CD4-positive, alpha-beta T cell treated with Interleukin-15 for 1 hour (primary cell): ENCODE measurements around the gene TTC16.

Experiments used
- DNase-seq: peaks from one replicate; pipeline ENCODE4 v3.0.0-alpha.2; 2020

TTC16 gene, protein sequence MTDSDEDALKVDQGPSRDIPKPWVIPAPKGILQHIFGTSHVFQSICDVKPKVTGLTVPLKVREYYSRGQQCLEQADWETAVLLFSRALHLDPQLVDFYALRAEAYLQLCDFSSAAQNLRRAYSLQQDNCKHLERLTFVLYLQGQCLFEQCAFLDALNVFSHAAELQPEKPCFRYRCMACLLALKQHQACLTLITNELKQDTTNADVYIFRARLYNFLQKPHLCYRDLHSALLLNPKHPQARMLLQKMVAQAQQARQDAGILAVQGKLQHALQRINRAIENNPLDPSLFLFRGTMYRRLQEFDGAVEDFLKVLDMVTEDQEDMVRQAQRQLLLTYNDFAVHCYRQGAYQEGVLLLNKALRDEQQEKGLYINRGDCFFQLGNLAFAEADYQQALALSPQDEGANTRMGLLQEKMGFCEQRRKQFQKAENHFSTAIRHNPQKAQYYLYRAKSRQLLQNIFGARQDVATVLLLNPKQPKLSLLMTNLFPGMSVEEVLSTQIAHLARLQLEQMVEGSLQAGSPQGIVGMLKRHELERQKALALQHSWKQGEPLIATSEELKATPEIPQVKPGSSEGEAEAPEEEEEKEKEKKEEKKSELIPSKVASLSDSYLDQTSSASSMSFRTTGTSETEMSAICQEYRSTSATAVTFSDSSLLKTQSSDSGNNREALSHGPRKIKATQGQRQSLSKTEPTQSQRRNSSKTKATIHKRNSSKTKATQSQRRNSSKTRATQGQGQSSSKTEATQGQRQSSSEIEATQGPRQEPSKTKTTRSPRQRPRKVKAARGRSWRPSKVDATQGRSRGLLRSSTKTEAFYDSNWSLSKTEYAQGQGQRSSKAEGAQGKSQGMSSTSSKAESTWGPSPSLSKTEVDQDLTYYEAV

DNA sequence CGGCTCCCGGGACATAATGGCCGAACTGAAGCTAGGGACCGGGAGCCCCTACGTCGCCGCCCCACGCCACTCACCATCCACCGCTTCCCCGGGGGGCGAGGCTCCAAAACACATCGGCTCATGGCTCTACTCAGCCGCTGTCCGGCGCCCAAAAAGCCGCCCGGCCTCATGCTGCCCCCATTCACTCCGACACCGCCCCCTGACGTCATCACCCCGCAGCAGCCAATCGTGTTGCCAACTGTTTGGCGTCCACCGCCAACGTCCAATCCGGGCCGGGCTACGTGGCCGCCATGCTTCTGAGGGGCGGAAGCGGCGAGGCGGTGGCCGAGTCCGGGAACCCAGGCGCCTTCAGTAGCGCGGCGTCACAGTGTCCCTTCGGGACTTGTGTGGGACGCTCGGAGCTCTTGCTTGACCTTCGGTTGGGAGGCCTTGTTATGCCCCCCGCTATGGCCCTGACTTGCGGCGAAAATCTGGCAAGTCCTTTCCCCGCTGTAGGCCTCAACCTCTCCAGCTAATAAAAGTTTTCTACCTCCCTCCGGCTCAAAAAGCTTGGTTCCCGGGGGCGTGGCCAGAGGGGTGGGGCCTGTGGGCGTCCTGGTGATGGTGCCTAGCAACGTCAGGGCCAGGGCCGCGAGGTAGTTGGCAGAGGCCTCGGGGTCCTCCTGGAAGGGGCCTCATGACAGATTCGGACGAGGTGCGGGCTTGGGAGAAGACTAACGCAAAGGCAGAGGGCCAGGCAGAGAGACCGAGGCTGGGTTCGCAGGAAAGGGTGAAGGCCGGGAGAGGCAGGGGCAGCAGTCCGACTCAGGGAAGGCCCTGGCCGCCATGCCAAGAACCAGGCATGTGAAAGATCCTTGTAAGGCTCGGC, at the start of gene TTC16, which contains the start of gene PTRH1:
TSS of gene TTC16 (plus strand) at position 610 of the 868 bp plus-strand sequence. CDS start at position 677, 67 bp downstream.
TSS of gene PTRH1 (minus strand) at position 194 of the 868 bp plus-strand sequence. CDS start at position 170, 24 bp downstream.
- peak; percentile 94 for DNase-seq

DNA sequence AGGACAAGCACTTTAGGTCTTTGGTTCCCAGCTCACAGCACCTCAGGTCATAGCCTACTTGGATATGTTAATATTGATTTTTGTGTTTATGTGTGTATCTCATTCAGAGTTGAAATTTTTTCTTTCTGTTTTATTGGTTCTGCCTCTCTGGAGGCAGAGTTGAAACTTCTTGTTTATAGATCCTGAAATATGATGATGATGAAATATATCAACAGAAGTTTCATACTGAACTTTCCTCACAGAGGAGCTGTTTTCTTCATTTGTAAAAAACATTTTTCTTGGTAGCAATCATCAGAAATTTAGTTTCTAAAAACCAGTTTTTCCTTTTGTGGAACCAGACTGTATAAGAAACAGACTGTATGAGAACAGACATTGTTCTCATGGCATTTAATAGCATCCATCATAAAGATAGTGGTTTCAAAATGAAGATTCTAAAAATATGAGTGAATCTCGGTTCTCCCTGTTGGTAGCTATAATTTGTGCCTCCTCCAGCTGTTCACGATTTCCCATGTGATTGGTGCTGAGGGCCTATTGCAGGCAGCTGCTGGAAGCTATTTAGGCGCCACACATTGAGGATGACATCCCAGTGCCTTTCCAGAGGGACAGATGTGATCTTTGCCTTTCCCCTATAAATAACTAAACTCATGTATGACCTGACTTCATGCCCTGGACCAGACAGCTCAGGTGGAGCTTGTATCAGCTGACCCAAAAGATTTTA, 48.6 kb upstream of the TTC16 start:
- DNase-seq: no peak

DNA sequence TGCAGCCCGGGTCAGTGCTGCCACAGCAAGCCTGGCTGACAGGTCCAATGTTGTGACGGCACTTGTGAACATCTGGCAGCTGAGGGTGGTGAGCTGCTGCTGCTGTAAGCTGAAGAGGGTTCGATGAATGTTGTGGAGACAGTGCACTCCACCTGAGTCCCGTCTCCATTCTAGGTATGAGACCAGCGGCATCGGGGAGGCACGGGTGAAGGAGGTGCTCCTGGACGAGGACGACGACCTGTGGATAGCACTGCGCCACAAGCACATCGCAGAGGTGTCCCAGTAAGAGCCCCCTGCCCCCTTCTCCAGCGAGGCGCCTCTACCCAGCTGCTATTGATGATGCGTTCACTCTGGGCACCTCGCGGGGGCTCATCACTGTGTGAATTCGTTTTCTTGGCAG, 48.0 kb upstream of the TTC16 start:
- no peak for DNase-seq

DNA sequence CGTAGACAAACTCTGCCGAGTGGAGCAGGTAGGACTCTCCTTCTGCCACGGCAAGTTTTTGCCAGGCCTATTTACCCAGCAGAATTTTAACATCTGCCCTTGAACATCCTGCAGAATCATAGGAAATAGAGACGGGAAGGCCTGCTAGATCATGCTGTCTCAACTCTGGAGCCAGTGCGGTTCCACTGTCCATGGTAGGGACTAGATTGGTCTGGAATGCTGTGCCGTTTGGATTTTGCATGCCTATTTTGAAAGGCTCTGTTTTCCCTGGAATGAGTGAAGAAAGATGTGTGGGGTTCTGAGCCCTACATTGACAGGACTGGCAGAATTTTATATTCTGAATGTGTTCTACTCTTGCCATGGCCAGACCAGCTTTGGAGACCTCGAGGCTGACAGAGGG, 42.6 kb upstream of the TTC16 start:
- no peak for DNase-seq

DNA sequence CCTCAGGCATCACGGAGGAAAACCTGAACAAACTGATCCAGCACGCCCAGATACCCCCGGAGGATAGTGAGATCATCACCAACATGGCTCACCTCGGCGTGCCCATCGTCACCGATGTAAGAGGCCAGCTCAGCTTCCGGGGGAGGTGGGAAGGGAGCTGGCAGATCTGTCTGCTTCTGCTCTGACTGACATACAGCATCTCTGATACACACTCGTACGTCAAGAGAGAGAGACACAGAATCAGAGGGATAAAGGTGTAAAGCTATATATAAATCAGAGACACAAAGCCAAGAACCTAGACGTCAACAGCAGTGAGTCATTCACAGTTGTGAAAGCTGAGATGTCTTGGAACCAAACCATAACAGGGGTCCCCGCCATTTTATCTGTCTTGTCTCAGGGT, 39.2 kb upstream of the TTC16 start:
- DNase-seq: no peak

DNA sequence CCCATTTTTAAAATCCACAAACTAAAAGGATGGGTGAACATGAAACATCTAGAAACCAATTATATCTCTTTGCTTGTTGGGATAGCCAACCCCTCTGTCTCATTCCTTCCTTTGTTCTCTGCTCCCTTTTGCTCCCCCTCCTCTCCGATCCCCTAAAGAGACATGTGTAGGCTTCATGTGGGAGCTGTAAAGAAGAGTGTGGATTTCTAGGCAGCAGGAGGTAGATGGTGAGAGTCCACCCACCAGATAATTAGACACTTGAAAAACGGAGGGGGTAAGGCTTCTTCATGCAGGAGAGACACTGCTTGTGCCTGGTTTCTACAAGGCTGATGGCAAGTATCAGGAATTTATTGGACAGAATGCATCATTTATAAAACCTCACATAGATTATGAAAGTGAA, 36.4 kb upstream of the TTC16 start:
- DNase-seq: no peak

DNA sequence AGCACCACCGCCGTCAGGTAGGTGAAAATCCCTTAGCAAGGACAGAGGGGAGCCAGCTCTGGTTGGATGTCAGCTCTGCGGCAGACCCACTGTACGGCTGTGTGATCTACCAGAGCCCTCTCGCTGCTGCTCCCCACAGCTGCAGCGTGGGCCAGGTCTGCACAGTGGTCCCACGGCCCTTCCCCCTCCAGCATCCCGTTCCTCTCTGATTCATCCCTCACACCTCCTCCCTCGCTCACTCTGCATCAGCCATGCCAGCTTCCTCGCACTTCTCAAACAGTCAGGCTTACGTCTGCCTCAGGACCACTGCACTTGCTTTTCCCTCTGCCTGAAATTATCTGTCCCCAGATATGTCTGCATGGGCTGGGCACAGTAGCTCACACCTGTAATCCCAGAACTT, 35.7 kb upstream of the TTC16 start:
- DNase-seq: no peak

DNA sequence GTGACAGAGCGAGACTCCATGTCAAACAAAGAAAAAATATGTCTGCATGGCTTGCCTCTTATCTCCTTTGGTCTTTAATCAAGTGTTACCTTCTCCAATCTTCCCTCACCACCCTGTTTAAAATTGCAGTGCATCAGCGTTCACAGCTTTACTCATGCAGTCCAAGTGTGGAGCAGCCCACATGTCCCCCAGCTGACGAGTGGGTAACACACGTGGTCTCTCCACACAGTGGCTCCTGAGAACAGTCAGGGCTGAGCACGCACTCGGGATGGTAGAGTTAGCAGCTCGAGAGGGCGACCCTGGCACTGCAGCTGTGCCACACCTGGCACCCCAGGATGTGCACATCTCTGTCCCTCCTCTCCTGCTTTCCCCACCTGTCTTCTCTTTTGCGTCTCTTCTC, 35.0 kb upstream of the TTC16 start:
- DNase-seq: no peak

DNA sequence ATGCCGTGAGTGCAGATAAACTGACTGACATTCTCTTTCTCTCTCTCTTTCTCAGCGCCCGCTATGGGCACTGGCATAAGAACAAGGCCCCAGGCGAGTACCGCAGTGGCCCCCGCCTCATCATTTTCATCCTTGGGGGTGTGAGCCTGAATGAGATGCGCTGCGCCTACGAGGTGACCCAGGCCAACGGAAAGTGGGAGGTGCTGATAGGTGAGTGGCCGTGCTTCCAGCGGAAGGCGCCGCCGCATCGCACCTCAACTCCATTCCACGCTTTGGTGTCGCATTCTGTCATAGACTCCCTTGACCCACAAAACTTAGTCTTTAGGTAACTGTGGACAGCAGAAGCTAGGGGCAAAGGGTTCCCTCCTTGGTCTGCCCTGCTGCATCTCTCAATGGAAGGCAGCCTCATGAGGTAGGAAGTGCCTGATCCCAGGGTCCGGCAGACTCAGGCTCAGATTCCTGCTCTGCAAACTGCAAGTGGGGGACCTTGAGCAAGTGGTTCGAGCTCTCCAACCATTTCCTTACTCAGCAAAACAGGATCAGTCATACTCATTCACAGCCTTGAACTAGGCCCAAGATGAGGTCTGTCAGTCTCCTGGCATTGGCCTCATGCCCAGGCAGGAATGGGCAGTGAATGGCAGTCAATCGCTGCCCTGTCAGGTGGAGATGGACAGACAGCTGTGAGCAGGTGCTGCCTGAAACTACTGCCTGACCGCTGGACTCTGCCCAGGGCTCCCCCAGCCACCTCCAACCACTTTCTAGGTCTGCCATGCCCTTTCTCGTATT, 33.3 kb upstream of the TTC16 start:
- DNase-seq: no peak

DNA sequence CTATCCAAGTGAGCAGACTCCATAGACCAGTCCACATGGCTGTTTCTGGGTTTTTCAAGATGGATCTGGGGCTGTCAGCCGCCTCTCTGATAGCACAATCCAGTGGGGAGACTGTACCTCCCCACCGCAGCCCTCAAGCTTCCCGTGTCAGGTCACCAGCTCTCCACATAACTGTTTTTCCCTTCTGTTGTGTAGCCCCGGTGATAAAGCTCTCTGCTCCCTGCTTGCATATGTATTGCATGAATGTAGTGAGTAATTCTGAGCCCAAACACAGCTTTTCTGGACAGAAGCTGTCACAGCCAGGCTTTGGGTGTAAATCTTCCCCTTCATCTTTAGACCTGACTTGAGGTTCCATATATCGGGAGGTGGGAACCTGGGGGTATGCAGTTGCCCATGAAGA, 32.2 kb upstream of the TTC16 start:
- DNase-seq: no peak

DNA sequence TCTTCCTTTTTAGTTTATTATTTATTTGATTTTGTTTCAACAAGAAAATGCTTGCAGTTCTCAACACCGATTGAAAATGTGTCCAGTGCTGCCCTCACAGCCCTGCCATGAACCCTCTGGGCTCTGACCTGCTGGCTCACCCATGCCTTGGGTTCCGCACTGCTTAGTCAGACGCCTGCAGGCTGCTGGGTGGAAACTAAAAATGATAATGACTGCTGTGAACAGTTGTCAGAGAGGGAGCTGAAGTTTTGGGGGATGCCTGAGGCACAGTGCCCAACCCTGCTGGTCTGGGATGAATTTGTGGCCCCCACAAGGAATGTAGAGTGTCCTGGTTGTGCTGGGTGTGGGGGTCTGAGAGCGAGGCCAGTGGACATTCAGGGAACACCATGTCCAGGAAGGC, 31.3 kb upstream of the TTC16 start:
- DNase-seq: no peak

DNA sequence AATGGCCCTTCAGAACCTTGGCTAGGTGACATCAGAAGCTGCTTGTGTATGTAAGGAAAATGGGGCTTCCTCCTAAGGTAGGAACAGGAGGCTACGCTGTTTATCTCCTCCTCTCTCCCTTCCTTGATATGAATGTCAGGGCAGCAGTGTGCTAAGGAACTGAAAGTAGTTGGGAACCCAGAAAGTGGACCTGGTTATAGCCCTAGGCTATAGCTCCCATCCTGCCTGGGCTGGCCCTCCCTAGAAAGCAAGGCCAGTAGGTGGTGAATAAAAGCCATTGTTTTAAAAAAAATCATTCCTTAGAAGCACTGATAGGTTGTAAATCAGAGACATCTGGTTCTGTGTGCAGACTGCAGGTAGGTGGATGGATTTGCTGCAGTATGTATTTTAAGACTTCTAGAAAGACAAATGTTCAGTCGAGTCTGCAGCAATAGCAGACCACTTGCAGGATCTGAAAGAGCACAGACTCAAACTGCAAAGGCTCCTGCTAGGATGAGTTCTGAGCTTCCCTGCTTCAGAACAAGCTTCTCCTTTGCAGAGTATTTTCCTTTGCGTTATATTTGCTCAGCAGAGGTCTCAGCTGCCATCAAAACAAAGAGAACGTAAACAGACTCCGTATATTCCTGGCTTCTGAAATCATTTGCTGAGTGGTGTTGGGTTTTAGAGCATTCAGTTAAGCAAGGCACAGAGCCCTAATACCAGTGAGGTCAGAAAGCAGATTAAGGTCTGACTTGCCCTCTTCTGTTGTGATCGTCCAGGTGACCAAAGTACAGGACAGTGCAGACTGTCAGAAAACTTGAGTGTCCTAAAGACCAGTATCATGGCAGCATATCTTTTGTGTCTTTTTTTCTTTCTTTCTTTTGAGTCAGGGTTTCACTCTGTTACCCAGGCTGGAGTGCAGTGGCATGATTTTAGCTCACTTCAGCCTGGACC, 29.2 kb upstream of the TTC16 start:
- no peak for DNase-seq

DNA sequence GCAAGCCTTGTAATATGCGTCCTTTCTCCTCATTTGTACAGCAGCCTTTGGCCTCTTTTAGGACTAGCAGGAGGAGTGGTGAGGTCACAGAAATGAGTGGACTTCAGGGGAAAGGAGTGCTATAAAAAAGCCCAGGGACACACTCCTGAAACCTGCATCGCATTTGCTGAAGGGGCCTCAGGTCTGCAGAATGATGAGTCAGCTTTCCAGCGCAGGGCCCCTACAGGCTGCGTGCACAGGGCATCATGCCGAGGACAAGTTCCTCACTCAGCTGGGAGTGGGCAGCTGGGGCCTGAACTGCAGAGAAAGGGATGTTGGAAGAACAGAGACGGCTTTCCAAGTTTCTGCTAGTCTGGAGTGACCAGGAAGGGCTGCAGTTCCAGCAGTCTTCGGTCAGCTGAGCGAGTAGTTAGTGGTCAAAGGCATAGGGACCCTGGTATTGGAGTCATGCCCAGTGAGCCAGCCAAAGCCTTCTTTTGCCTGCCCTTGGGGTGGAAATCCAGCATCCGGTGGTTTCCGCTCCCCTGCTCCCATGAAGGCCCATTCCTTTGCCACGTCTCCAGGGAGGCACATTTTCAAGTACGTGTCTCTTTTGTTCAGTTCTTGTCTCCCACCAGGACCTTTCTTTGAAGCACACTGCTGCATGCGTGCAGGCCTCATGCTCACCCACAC, 26.4 kb upstream of the TTC16 start:
- no peak for DNase-seq

DNA sequence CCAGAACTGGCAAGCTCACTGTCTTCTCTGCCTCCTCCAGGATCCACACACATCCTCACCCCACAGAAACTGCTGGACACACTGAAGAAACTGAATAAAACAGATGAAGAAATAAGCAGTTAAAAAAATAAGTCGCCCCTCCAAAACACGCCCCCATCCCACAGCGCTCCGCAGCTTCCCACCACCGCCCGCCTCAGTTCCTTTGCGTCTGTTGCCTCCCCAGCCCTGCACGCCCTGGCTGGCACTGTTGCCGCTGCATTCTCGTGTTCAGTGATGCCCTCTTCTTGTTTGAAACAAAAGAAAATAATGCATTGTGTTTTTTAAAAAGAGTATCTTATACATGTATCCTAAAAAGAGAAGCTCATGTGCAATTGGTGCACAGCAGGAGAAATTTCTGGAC, 25.1 kb upstream of the TTC16 start:
- DNase-seq: no peak

DNA sequence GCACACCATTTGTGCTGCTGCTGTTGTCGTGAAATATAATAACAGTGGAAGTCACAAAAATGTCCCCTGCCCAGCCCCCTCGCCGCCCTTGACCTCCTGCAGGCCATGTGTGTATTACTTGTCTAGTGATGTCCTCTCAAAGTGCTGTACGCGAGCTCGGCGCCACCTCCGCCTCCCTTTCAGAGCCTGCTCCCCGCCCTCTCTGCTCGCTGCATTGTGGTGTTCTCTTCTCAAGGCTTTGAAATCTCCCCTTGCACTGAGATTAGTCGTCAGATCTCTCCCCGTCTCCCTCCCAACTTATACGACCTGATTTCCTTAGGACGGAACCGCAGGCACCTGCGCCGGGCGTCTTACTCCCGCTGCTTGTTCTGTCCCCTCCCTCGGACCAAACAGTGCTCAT, 23.8 kb upstream of the TTC16 start:
- no peak for DNase-seq

DNA sequence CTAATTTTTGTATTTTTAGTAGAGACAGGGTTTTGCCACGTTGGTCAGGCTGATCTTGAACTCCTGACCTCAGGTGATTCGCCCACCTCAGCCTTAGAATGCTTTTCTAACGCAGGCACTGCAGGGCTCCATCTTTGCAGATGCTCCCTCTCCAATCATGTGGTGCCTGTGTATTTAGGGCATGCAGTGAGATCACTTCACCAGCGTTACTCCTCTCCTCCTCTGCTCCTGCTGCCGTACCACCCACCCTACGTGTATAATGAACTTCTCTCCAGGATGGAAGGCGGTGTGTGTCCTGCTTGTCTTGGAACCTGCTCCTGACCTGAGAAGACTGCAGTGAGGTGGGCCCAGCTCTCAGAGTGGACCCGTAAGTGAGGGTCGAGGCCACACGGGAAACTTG, 22.7 kb upstream of the TTC16 start:
- DNase-seq: no peak

DNA sequence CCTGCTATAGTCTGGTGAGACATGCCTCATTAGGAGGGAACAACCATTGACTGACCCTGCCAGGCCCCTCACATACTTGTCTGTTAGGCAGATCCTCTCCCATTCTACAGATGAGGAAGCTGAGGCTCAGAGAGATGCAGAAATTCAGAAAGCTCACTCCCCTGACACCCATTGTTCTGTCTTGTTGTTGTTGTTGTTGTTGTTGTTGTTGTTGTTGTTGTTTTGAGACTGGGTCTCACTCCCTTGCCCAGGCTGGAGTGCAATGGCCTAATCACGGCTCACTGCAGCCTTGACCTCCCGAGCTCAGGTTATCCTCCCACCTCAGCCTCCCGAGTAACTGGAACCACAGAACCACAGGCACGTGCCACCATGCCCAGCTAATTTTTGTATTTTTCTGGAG, 22.2 kb upstream of the TTC16 start:
- DNase-seq: no peak

DNA sequence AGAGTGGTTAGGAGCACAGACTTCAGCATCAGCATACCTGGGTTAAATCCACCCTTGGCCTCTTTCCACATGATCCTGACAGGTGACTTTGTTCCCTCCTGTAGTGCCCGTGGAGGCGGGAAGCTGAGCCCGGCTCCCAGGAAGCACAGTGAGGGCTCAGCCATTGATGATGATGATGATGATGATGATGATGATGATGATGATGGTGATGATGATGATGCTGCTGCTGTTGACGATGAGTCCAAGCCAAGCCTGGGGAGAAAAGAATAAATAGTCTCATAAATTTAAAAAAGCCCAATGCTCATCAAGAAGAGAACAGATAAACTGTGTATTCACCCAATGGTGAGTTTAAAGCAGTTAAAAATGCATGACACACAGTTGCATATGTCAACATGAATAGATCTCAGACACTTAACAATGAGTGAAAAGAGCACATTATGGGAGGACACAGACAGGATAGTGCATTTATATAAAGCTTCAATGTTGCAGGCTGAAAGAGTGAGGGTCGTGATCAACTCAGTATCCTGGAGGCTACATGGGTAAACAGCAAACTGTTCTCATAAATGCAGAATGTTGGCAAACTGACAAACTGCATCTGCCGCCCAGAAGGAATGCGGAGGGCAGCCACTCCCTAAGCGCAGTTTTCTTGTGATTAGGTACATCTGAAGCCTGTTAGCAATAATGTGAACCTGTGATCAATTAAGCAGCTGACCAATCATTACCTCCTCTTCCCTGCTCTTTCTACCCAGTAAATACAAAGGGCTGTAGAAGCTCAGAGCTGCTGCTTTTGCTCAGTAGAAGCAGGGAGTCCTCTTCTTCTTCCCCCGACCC, 20.8 kb upstream of the TTC16 start:
- no peak for DNase-seq

DNA sequence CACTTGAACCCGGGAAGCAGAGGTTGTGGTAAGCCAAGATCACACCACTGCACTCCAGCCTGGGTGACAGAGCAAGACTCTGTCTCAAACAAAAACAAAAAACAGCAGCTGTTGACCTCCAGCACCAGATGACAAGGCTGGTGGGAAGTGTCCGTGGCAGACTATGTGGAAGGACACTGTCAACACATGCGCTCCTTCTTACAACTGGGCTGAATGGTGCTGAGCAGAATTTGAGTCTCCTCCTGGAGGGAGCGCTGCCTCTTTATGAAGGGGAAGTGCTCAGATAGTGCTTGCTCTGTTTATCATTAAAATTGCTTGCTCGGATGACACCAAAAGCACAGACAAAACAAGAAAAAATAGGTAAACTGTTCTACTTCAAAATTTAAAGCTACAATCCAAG, 18.3 kb upstream of the TTC16 start:
- no peak for DNase-seq
